Camera-type eye (tissue), 1 donor: ENCODE measurements around the gene UGT1A10. TPM values are rescaled to one million over a fixed set of nuclear protein-coding genes. Genes with fewer than 3 reads are reported as not detected.

Experiments
- total RNA-seq: library from RNA; depleted of rRNA; stranded (reverse); fragments of >200 nt; gene quantifications from one replicate; pipeline ENCODE4 v1.2.3, GENCODE V29; 2014

UGT1A10 gene
- not detected for total RNA-seq

GRCh38 chr2:233636306-233636705 lies at the start of gene UGT1A10:
UGT1A10 (plus strand) TSS chr2:233636448; CDS start chr2:233636523, 75 bp downstream.

GRCh38 chr2:233617476-233617875 lies 18.8 kb upstream of the UGT1A10 start, which contains the start of gene UGT1A8:
UGT1A8 (plus strand) TSS chr2:233617633; CDS start chr2:233617708, 75 bp downstream.

GRCh38 chr2:233671290-233672161 lies 35.3 kb downstream of the UGT1A10 start, which contains the start of gene UGT1A9:
UGT1A9 (plus strand) TSS chr2:233671898; CDS start chr2:233671935, 37 bp downstream.

DNA sequence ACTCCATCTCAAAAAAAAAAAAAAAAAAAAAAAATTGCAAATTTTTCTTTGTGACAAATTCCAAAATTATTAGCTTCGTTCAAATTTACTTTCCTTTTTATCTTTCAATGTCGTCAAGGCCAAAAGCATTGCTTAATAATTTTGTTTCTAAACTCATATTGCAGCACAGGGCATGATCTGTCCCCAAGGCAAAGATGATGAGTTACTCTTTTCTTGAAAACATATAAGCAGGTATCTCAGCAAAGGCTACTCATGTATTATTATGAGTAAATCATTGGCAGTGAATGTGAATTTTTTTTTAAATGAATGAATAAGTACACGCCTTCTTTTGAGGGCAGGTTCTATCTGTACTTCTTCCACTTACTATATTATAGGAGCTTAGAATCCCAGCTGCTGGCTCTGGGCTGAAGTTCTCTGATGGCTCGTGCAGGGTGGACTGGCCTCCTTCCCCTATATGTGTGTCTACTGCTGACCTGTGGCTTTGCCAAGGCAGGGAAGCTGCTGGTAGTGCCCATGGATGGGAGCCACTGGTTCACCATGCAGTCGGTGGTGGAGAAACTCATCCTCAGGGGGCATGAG lies 45.4 kb downstream of the UGT1A10 start, which contains the start of gene UGT1A7:
TSS of gene UGT1A7 (plus strand) at position 381 of the 579 bp plus-strand sequence. CDS start at position 418, 37 bp downstream.

GRCh38 chr2:233692648-233693047 lies 56.4 kb downstream of the UGT1A10 start, which contains the start of gene UGT1A6:
UGT1A6 (plus strand) TSS chr2:233692890; CDS start chr2:233693005, 115 bp downstream.

GRCh38 chr2:233712611-233713261 lies 76.5 kb downstream of the UGT1A10 start, which contains the start of gene UGT1A5:
UGT1A5 (plus strand) TSS chr2:233712907; CDS start chr2:233712992, 85 bp downstream.

DNA sequence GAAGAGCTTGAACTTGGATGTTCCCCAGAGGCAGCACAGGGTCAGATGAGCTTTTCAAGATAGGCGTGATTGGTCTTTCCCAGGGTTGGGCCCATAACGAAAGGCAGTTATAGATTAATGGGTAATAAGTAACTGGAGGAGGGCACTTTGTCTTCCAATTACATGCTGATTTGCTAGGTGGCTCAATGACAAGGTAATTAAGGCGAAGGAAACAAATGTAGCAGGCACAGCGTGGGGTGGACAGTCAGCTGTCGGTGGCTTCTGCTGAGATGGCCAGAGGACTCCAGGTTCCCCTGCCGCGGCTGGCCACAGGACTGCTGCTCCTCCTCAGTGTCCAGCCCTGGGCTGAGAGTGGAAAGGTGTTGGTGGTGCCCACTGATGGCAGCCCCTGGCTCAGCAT lies 82.3 kb downstream of the UGT1A10 start, which contains the start of gene UGT1A4:
TSS of gene UGT1A4 (plus strand) at position 185 of the 400 bp plus-strand sequence. CDS start at position 270, 85 bp downstream.

DNA sequence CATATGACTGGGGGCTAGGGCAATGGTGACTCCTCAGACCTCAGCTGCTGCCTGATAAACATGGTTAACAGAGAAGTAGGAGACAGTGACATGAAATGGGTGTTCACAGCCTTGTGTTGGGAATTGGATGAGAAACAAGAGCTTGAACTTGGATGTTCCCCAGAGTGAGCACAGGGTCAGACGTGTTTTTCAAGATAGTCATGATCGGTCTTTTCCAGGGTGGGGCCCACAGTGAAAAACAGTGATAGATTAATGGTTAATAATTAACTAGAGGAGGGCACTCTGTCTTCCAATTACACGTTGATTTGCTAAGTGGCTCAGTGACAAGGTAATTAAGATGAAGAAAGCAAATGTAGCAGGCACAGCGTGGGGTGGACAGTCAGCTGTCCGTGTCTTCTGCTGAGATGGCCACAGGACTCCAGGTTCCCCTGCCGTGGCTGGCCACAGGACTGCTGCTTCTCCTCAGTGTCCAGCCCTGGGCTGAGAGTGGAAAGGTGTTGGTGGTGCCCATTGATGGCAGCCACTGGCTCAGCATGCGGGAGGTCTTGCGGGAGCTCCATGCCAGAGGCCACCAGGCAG lies 92.6 kb downstream of the UGT1A10 start, which contains the start of gene UGT1A3:
TSS of gene UGT1A3 (plus strand) at position 320 of the 579 bp plus-strand sequence. CDS start at position 405, 85 bp downstream.

DNA sequence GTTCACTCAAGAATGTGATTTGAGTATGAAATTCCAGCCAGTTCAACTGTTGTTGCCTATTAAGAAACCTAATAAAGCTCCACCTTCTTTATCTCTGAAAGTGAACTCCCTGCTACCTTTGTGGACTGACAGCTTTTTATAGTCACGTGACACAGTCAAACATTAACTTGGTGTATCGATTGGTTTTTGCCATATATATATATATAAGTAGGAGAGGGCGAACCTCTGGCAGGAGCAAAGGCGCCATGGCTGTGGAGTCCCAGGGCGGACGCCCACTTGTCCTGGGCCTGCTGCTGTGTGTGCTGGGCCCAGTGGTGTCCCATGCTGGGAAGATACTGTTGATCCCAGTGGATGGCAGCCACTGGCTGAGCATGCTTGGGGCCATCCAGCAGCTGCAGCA lies 123.8 kb downstream of the UGT1A10 start, which contains the start of gene UGT1A1:
TSS of gene UGT1A1 (plus strand) at position 228 of the 400 bp plus-strand sequence. CDS start at position 246, 18 bp downstream.

DNA sequence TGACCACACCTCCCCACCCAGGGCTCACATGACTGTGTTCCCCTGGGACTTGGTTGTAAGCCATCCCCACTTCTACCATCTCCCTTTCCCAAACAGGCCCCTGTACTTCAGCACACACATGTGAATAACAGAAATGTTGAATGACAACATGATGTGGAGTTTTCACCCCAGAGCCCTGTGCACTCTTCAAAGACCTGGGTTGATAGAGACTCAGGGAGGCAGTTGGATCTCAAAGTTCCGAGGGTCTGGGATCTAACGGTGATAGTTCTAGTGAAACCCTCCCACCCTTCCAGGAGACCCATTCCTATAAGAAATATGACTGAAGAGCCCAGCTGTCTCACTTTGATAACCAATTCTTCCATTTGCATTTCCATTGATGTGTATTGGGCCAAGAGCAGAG lies 141.8 kb downstream of the UGT1A10 start, which contains the start of gene MROH2A:
TSS of gene MROH2A (plus strand) at position 301 of the 400 bp plus-strand sequence. CDS start 1,029 bp downstream, outside the sequence.

Other genes with a start within 250 kb of the UGT1A10 start
- 73.1 TPM for gene USP40, start 69.7 kb upstream of the UGT1A10 start, total RNA-seq
- not detected for gene UGT1A8, start 18.8 kb upstream of the UGT1A10 start, total RNA-seq
- gene UGT1A9, start 35.5 kb downstream of the UGT1A10 start, total RNA-seq, result not detected
- not detected for gene UGT1A7, start 45.5 kb downstream of the UGT1A10 start, total RNA-seq
- 0.55 TPM for gene UGT1A6, start 56.4 kb downstream of the UGT1A10 start, total RNA-seq
- 0.16 TPM for gene UGT1A5, start 76.5 kb downstream of the UGT1A10 start, total RNA-seq
- not detected for gene UGT1A4, start 82.3 kb downstream of the UGT1A10 start, total RNA-seq
- gene UGT1A3, start 92.6 kb downstream of the UGT1A10 start, total RNA-seq, result not detected
- gene UGT1A1, start 123.8 kb downstream of the UGT1A10 start, total RNA-seq, result not detected
- gene MROH2A, start 141.9 kb downstream of the UGT1A10 start, total RNA-seq, result not detected
- gene HJURP, start 218.1 kb downstream of the UGT1A10 start, total RNA-seq, result 9.8 TPM